IMR-90 (cell line): ENCODE results near the gene GPR141. TPM values are rescaled to one million over a fixed set of nuclear protein-coding genes. Genes with fewer than 3 reads are reported as not detected.

Source experiments
- ATAC-seq: fragments of 200-7000 bp; cut with Tn5 transposase; 2 replicates; pipeline ENCODE4 v1.9.1; 2020; ENCODE audit warnings: low read depth, mild to moderate bottlenecking, moderate library complexity
- BruUV-seq: library from RNA; stranded (reverse); fragments of 400-500 nt; replicated peaks from 2 replicates; lab custom pipeline; 2021; lab: Mats Ljungman, UMichigan
- CTCF ChIA-PET: fragments of 300-600 bp; formaldehyde crosslinking; extraction: SDS; loops from one replicate; lab custom pipeline; 2021; ENCODE audit warnings: antibody characterized with exemption; lab: Yijun Ruan, JAX
- POLR2A ChIA-PET: fragments of 300-600 bp; sonication (Branson Sonifier 250); formaldehyde crosslinking; loops from one replicate; lab custom pipeline; 2022; ENCODE audit warnings: antibody characterized with exemption; ENCODE audit not compliant: unreplicated experiment; lab: Charles Lee
- DNase-seq: peaks from one replicate; pipeline ENCODE4 v3.0.0; 2013
- H2AFZ ChIP-seq: replicated peaks from 2 replicates; pipeline ENCODE3; 2013; ENCODE audit warnings: low read length, mild to moderate bottlenecking; ENCODE audit not compliant: poor library complexity
- H2AK5ac ChIP-seq: 2 replicates; pipeline ENCODE4 v1.6.1; 2013; ENCODE audit warnings: low read depth, low read length, inconsistent platforms
- H2AK9ac ChIP-seq: replicated peaks from 2 replicates; pipeline ENCODE3; 2013; ENCODE audit warnings: mild to moderate bottlenecking, low read depth, low read length, moderate library complexity; ENCODE audit not compliant: poor library complexity
- H2BK120ac ChIP-seq: 2 replicates; pipeline ENCODE4 v1.6.1; 2013; ENCODE audit warnings: low read depth, low read length, inconsistent platforms
- H2BK15ac ChIP-seq: 3 replicates; pipeline ENCODE4 v1.6.1; 2013; ENCODE audit warnings: low read depth, low read length, inconsistent platforms
- H2BK20ac ChIP-seq: 2 replicates; pipeline ENCODE4 v1.6.1; 2013; ENCODE audit warnings: low read depth, mild to moderate bottlenecking, inconsistent platforms, low read length, moderate library complexity
- H2BK5ac ChIP-seq: 2 replicates; pipeline ENCODE4 v1.6.1; 2013; ENCODE audit warnings: mild to moderate bottlenecking, low read depth, low read length, inconsistent platforms; ENCODE audit not compliant: poor library complexity, severe bottlenecking
- H3K14ac ChIP-seq: replicated peaks from 2 replicates; pipeline ENCODE4 v1.6.1; 2013; ENCODE audit warnings: low read depth, low read length, inconsistent platforms
- H3K18ac ChIP-seq: 2 replicates; pipeline ENCODE4 v1.6.1; 2013; ENCODE audit warnings: low read depth, low read length, control low read depth
- H3K23ac ChIP-seq: 2 replicates; pipeline ENCODE4 v1.6.1; 2013; ENCODE audit warnings: low read depth, low read length, inconsistent platforms
- H3K27ac ChIP-seq: 2 replicates; pipeline ENCODE4 v1.5.1; 2013; ENCODE audit warnings: mild to moderate bottlenecking, control low read depth, low read length; ENCODE audit not compliant: insufficient read depth
- H3K27me3 ChIP-seq: 2 replicates; pipeline ENCODE4 v1.6.1; 2013; ENCODE audit warnings: low read length; ENCODE audit not compliant: control insufficient read depth, insufficient read depth
- H3K36me3 ChIP-seq: 2 replicates; pipeline ENCODE4 v1.6.1; 2013; ENCODE audit warnings: low read length, mixed read lengths; ENCODE audit not compliant: control insufficient read depth, insufficient read depth
- H3K4ac ChIP-seq: 2 replicates; pipeline ENCODE4 v1.6.1; 2013; ENCODE audit warnings: low read depth, low read length, inconsistent platforms
- H3K4me1 ChIP-seq: 2 replicates; pipeline ENCODE4 v1.6.1; 2013; ENCODE audit warnings: low read length, mixed read lengths; ENCODE audit not compliant: control insufficient read depth, insufficient read depth
- H3K4me2 ChIP-seq: 2 replicates; pipeline ENCODE4 v1.6.1; 2013; ENCODE audit warnings: low read depth, mild to moderate bottlenecking, control low read depth, low read length, moderate library complexity
- H3K4me3 ChIP-seq: 2 replicates; pipeline ENCODE4 v1.5.1; 2013; ENCODE audit warnings: low read depth, mild to moderate bottlenecking, control low read depth, low read length, moderate library complexity; ENCODE audit not compliant: insufficient read depth
- H3K56ac ChIP-seq: 2 replicates; pipeline ENCODE4 v1.6.1; 2013; ENCODE audit warnings: low read length, inconsistent platforms; ENCODE audit not compliant: insufficient read depth; ENCODE audit errors: extremely low read depth
- H3K79me1 ChIP-seq, 2 experiments: 2 replicates each; pipeline ENCODE4 v1.6.1; 2013; ENCODE audit warnings: low read length in 2 of 2, inconsistent platforms in 1 of 2, low read depth in 1 of 2
- H3K9ac ChIP-seq: 2 replicates; pipeline ENCODE4 v1.6.1; 2013; ENCODE audit warnings: low read depth, low read length, control low read depth
- H3K9me1 ChIP-seq: 2 replicates; pipeline ENCODE4 v1.6.1; 2013; ENCODE audit warnings: low read length, inconsistent platforms; ENCODE audit not compliant: insufficient read depth
- H3K9me3 ChIP-seq: 2 replicates; pipeline ENCODE4 v1.6.1; 2013; ENCODE audit warnings: low read length; ENCODE audit not compliant: control insufficient read depth, insufficient read depth
- H4K20me1 ChIP-seq: 2 replicates; pipeline ENCODE4 v1.6.1; 2013; ENCODE audit warnings: low read length, inconsistent platforms; ENCODE audit not compliant: insufficient read depth
- H4K5ac ChIP-seq: 2 replicates; pipeline ENCODE4 v1.6.1; 2013; ENCODE audit warnings: mild to moderate bottlenecking, low read depth, low read length, control low read depth
- H4K8ac ChIP-seq, 2 experiments: 2 replicates each; pipeline ENCODE4 v1.6.1; 2013; ENCODE audit warnings: low read depth in 2 of 2, low read length in 2 of 2, control low read depth in 1 of 2, inconsistent platforms in 1 of 2
- H4K91ac ChIP-seq: 2 replicates; pipeline ENCODE4 v1.6.1; 2013; ENCODE audit warnings: low read depth, low read length, inconsistent platforms; ENCODE audit not compliant: insufficient read depth
- BHLHE40 ChIP-seq: fragments of 150-350 bp; IDR thresholded peaks from 2 replicates; pipeline ENCODE4 v1.6.1; 2016; ENCODE audit warnings: mild to moderate bottlenecking, low read depth, low read length
- CEBPB ChIP-seq: IDR thresholded peaks from 2 replicates; pipeline ENCODE4 v1.6.1; 2012; ENCODE audit warnings: low read depth, low read length, improper control_type of control experiment
- CHD1 ChIP-seq: IDR thresholded peaks from 2 replicates; pipeline ENCODE4 v1.6.1; 2012; ENCODE audit warnings: low read depth, low read length, improper control_type of control experiment
- ELK1 ChIP-seq: fragments of 150-350 bp; IDR thresholded peaks from 2 replicates; pipeline ENCODE4 v1.6.1; 2016; ENCODE audit warnings: low read depth, mild to moderate bottlenecking, low read length, moderate library complexity, borderline replicate concordance
- FOS ChIP-seq: fragments of 150-350 bp; IDR thresholded peaks from 2 replicates; pipeline ENCODE4 v1.6.1; 2016; ENCODE audit warnings: low read depth, low read length
- MAFK ChIP-seq: IDR thresholded peaks from 2 replicates; pipeline ENCODE4 v1.6.1; 2012; ENCODE audit warnings: low read depth, low read length, improper control_type of control experiment
- MAZ ChIP-seq: IDR thresholded peaks from 2 replicates; pipeline ENCODE4 v1.6.1; 2012; ENCODE audit warnings: low read depth, mild to moderate bottlenecking, low read length, improper control_type of control experiment, moderate library complexity, borderline replicate concordance
- RAD21 ChIP-seq: IDR thresholded peaks from 2 replicates; pipeline ENCODE4 v1.6.1; 2012; ENCODE audit warnings: low read length, improper control_type of control experiment
- RCOR1 ChIP-seq: IDR thresholded peaks from 2 replicates; pipeline ENCODE4 v1.6.1; 2012; ENCODE audit warnings: mild to moderate bottlenecking, low read length, improper control_type of control experiment; ENCODE audit not compliant: insufficient replicate concordance
- RFX5 ChIP-seq: IDR thresholded peaks from 2 replicates; pipeline ENCODE4 v1.8.0; 2012; ENCODE audit warnings: low read depth, mild to moderate bottlenecking, low read length, moderate library complexity
- WGBS, 2 experiments: methylation state at CpG; one replicate each; pipeline versions ENCODE4 v1.1.5 to v1.1.7; 2013; ENCODE audit warnings: missing lambda C conversion rate in 2 of 2; ENCODE audit not compliant: insufficient read length in 1 of 2; ENCODE audit errors: extremely low coverage in 2 of 2; 5-methylcytosine and 5-hydroxymethylcytosine counted together
- dilution Hi-C: fragments of 300-500 bp; cut with HindIII; formaldehyde crosslinking; loops from one replicate; pipeline ENCODE4 v1.14.3; 2018; ENCODE audit warnings: low sequenced_read_pairs; ENCODE audit not compliant: unreplicated experiment
- in situ Hi-C: fragments of 300-500 bp; cut with MboI; formaldehyde crosslinking; loops from 3 replicates; pipeline ENCODE4 v1.14.3; 2019; ENCODE audit warnings: low sequenced_read_pairs, inconsistent platforms, mixed read lengths
- intact Hi-C: fragments of 100-400 bp; cut with micrococcal nuclease; formaldehyde crosslinking; loops from 2 replicates; pipeline ENCODE4 v1.10.0; 2022
- polyA plus RNA-seq, 3 experiments: library from polyadenylated mRNA; depleted of rRNA; stranded (reverse); fragments of >200 nt; gene quantifications; 2 replicates each; pipeline ENCODE4 v1.2.3, GENCODE V29; 2012; ENCODE audit warnings: low replicate concordance in 1 of 3
- total RNA-seq: library from RNA; depleted of rRNA; stranded (reverse); fragments of >200 nt; gene quantifications from 2 replicates; pipeline ENCODE4 v1.2.3, GENCODE V29; 2012

The GPR141 gene
- total and polyA plus RNA-seq, 2 of the 4 experiments (the other 2 are of a cell fraction), result not detected

GRCh38 chr7:37726016-37726415, 42.5 kb downstream of the GPR141 start:
- Histone ChIP-seq H3K4me3 (no peak overlapping the region), H3K36me3 (no peaks in the 10 kb centered on the region), H2AK5ac (no peak overlapping the region), H3K18ac (no peak overlapping the region), H4K5ac (no peak overlapping the region), H2AFZ (no peak overlapping the region), H2BK5ac (no peak overlapping the region), H3K9ac (no peak overlapping the region), H3K27me3 (no peaks in the 10 kb centered on the region), H3K14ac (no peak overlapping the region), H2BK15ac (no peak overlapping the region), H3K4me1 (no peaks in the 10 kb centered on the region), H2BK120ac (no peak overlapping the region), H3K27ac (no peak overlapping the region), H2AK9ac (no peak overlapping the region), H3K79me1 (no peaks in the 10 kb centered on the region), H3K56ac (no peak overlapping the region), H3K4ac (no peak overlapping the region), H4K20me1 (no peaks in the 10 kb centered on the region), H2BK20ac (no peak overlapping the region), H3K9me3 (peaks cover 13% of the 10 kb centered on the region; the same call in 1 of the 2 replicates), H3K23ac (no peak overlapping the region), H4K8ac (no peak overlapping the region), H4K91ac (no peak overlapping the region), H3K4me2 (no peak overlapping the region), H3K9me1 (no peaks in the 10 kb centered on the region)
- TF ChIP-seq MAZ (no peak), BHLHE40 (no peak), RFX5 (no peak), CEBPB (no peak), MAFK (no peak), FOS (no peak), RCOR1 (no peak), CHD1 (no peak), RAD21 (no peak), ELK1 (no peak)
- DNase-seq (no peak), ATAC-seq (no peak)
- dilution Hi-C loops (no loop called here), intact Hi-C loops (no loop called here), in situ Hi-C loops (no loop called here)
- POLR2A ChIA-PET, result no interaction called here
- CTCF ChIA-PET, result no interaction called here
- no CpG with 5 or more reads among the region's 1 CpG for WGBS, 2 experiments
- no TSS peak for BruUV-seq
